ENCODE measurements around the gene ZFPM1. TPM values are rescaled to one million over a fixed set of nuclear protein-coding genes. Genes with fewer than 3 reads are reported as not detected.

The ZFPM1 gene
- total and polyA plus RNA-seq, 2 experiments from 2014 or later, result 0.53 to 2.2 TPM

GRCh38 chr16:88528902-88529318 is 75.8 kb downstream of the ZFPM1 start (continued):
- TF ChIP-seq EZH2 (IDR thresholded peaks at IDR 0.05; ENCODE audit: low read depth, unreplicated experiment), result no peak
- no peak for TF ChIP-seq NANOG (IDR thresholded peaks at IDR 0.05; ENCODE audit: borderline replicate concordance)
- TF ChIP-seq, protein P1, sequence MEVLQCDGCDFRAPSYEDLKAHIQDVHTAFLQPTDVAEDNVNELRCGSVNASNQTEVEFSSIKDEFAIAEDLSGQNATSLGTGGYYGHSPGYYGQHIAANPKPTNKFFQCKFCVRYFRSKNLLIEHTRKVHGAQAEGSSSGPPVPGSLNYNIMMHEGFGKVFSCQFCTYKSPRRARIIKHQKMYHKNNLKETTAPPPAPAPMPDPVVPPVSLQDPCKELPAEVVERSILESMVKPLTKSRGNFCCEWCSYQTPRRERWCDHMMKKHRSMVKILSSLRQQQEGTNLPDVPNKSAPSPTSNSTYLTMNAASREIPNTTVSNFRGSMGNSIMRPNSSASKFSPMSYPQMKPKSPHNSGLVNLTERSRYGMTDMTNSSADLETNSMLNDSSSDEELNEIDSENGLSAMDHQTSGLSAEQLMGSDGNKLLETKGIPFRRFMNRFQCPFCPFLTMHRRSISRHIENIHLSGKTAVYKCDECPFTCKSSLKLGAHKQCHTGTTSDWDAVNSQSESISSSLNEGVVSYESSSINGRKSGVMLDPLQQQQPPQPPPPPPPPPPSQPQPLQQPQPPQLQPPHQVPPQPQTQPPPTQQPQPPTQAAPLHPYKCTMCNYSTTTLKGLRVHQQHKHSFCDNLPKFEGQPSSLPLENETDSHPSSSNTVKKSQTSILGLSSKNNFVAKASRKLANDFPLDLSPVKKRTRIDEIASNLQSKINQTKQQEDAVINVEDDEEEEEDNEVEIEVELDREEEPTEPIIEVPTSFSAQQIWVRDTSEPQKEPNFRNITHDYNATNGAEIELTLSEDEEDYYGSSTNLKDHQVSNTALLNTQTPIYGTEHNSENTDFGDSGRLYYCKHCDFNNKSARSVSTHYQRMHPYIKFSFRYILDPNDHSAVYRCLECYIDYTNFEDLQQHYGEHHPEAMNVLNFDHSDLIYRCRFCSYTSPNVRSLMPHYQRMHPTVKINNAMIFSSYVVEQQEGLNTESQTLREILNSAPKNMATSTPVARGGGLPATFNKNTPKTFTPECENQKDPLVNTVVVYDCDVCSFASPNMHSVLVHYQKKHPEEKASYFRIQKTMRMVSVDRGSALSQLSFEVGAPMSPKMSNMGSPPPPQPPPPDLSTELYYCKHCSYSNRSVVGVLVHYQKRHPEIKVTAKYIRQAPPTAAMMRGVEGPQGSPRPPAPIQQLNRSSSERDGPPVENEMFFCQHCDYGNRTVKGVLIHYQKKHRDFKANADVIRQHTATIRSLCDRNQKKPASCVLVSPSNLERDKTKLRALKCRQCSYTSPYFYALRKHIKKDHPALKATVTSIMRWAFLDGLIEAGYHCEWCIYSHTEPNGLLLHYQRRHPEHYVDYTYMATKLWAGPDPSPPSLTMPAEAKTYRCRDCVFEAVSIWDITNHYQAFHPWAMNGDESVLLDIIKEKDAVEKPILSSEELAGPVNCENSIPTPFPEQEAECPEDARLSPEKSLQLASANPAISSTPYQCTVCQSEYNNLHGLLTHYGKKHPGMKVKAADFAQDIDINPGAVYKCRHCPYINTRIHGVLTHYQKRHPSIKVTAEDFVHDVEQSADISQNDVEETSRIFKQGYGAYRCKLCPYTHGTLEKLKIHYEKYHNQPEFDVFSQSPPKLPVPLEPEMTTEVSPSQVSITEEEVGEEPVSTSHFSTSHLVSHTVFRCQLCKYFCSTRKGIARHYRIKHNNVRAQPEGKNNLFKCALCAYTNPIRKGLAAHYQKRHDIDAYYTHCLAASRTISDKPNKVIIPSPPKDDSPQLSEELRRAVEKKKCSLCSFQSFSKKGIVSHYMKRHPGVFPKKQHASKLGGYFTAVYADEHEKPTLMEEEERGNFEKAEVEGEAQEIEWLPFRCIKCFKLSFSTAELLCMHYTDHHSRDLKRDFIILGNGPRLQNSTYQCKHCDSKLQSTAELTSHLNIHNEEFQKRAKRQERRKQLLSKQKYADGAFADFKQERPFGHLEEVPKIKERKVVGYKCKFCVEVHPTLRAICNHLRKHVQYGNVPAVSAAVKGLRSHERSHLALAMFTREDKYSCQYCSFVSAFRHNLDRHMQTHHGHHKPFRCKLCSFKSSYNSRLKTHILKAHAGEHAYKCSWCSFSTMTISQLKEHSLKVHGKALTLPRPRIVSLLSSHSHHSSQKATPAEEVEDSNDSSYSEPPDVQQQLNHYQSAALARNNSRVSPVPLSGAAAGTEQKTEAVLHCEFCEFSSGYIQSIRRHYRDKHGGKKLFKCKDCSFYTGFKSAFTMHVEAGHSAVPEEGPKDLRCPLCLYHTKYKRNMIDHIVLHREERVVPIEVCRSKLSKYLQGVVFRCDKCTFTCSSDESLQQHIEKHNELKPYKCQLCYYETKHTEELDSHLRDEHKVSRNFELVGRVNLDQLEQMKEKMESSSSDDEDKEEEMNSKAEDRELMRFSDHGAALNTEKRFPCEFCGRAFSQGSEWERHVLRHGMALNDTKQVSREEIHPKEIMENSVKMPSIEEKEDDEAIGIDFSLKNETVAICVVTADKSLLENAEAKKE (CRISPR knock-in tag; IDR thresholded peaks at IDR 0.05), result no peak

GRCh38 chr16:88529596-88529995 is 76.5 kb downstream of the ZFPM1 start:
- DNase-seq (ENCODE audit: low spot score), result no peak
- Histone ChIP-seq H4K20me1 (replicated peaks; ENCODE audit: insufficient read depth) (no peaks in the 10 kb centered on the region), H2AFZ (no peak overlapping the region), H3K4me3 (no peak overlapping the region), H3F3A (replicated peaks; ENCODE audit: low read depth) (no peaks in the 10 kb centered on the region), H3K79me2 (replicated peaks; ENCODE audit: insufficient read depth) (no peaks in the 10 kb centered on the region), H3K4me2 (no peak overlapping the region), H3K4me1 (ENCODE audit: insufficient read depth) (peaks cover 7% of the 10 kb centered on the region; the same call in 1 of the 2 replicates), H3K27ac (ENCODE audit: low read depth) (no peak overlapping the region), H3K27me3 (ENCODE audit: insufficient read depth) (no peaks in the 10 kb centered on the region), H3K9me2 (ENCODE audit: insufficient read depth) (no peaks in the 10 kb centered on the region), H3K36me3 (ENCODE audit: insufficient read depth) (no peaks in the 10 kb centered on the region)
- Mint-ChIP-seq H3K4me3 (no peak overlapping the region), H3K4me1 (peaks cover 6% of the 10 kb centered on the region; the same call in 1 of the 3 replicates), H3K36me3 (ENCODE audit: low read depth) (peaks cover 9% of the 10 kb centered on the region; the same call in 1 of the 3 replicates), H3K27ac (no peak overlapping the region), H3K9me3 (no peaks in the 10 kb centered on the region), H3K27me3 (ENCODE audit: insufficient read depth, low read depth, poor library complexity) (peaks cover 2% of the 10 kb centered on the region)
- no peak for ATAC-seq
- TF ChIP-seq EZH2 (IDR thresholded peaks at IDR 0.05; ENCODE audit: low read depth, unreplicated experiment) (no peak), STAT1 (IDR thresholded peaks at IDR 0.05; ENCODE audit: unreplicated experiment) (no peak), ZNF114 (CRISPR knock-in tag; IDR thresholded peaks at IDR 0.05) (no peak), ETS1 (IDR thresholded peaks at IDR 0.05) (no peak)
- TF ChIP-seq, protein P2, sequence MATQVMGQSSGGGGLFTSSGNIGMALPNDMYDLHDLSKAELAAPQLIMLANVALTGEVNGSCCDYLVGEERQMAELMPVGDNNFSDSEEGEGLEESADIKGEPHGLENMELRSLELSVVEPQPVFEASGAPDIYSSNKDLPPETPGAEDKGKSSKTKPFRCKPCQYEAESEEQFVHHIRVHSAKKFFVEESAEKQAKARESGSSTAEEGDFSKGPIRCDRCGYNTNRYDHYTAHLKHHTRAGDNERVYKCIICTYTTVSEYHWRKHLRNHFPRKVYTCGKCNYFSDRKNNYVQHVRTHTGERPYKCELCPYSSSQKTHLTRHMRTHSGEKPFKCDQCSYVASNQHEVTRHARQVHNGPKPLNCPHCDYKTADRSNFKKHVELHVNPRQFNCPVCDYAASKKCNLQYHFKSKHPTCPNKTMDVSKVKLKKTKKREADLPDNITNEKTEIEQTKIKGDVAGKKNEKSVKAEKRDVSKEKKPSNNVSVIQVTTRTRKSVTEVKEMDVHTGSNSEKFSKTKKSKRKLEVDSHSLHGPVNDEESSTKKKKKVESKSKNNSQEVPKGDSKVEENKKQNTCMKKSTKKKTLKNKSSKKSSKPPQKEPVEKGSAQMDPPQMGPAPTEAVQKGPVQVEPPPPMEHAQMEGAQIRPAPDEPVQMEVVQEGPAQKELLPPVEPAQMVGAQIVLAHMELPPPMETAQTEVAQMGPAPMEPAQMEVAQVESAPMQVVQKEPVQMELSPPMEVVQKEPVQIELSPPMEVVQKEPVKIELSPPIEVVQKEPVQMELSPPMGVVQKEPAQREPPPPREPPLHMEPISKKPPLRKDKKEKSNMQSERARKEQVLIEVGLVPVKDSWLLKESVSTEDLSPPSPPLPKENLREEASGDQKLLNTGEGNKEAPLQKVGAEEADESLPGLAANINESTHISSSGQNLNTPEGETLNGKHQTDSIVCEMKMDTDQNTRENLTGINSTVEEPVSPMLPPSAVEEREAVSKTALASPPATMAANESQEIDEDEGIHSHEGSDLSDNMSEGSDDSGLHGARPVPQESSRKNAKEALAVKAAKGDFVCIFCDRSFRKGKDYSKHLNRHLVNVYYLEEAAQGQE (IDR thresholded peaks at IDR 0.05; ENCODE audit: unreplicated experiment), result no peak
- TF ChIP-seq, protein P3, sequence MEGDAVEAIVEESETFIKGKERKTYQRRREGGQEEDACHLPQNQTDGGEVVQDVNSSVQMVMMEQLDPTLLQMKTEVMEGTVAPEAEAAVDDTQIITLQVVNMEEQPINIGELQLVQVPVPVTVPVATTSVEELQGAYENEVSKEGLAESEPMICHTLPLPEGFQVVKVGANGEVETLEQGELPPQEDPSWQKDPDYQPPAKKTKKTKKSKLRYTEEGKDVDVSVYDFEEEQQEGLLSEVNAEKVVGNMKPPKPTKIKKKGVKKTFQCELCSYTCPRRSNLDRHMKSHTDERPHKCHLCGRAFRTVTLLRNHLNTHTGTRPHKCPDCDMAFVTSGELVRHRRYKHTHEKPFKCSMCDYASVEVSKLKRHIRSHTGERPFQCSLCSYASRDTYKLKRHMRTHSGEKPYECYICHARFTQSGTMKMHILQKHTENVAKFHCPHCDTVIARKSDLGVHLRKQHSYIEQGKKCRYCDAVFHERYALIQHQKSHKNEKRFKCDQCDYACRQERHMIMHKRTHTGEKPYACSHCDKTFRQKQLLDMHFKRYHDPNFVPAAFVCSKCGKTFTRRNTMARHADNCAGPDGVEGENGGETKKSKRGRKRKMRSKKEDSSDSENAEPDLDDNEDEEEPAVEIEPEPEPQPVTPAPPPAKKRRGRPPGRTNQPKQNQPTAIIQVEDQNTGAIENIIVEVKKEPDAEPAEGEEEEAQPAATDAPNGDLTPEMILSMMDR (conservative IDR thresholded peaks at IDR 0.05; ENCODE audit: low read depth in 2 of 2), result no peak

All from GM23338 (cell line).